HG03439 (cell line): Measurements from ENCODE around the gene FLT1.

Experiments
- ATAC-seq: cut with Tn5 transposase; IDR thresholded peaks from one replicate; pipeline ENCODE4 v1.9.1; 2021; ENCODE audit warnings: mild to moderate bottlenecking, moderate library complexity; ENCODE audit not compliant: unreplicated experiment

The FLT1 gene

GRCh38 chr13:28349907-28350654 lies 144.8 kb downstream of the FLT1 start:
- ATAC-seq, result no peak

- no peak for ATAC-seq
These were observed 145.6 kb downstream of the FLT1 start for GRCh38 chr13:28349371-28349770.

GRCh38 chr13:28347456-28348371 lies 147.2 kb downstream of the FLT1 start:
- ATAC-seq, result no peak

GRCh38 chr13:28346154-28346553 lies 148.8 kb downstream of the FLT1 start:
- ATAC-seq, result no peak

GRCh38 chr13:28344163-28344562 lies 150.8 kb downstream of the FLT1 start:
- ATAC-seq, result no peak

- ATAC-seq, result no peak
These were observed 152.7 kb downstream of the FLT1 start for GRCh38 chr13:28342251-28342650.

GRCh38 chr13:28340272-28340793 lies 154.6 kb downstream of the FLT1 start:
- ATAC-seq, result no peak

GRCh38 chr13:28339419-28339818 lies 155.5 kb downstream of the FLT1 start:
- ATAC-seq, result no peak

GRCh38 chr13:28338742-28339141 lies 156.2 kb downstream of the FLT1 start:
- ATAC-seq, result no peak

- ATAC-seq, result no peak
These were observed 156.8 kb downstream of the FLT1 start for GRCh38 chr13:28338006-28338574.

GRCh38 chr13:28337166-28338005 lies 157.5 kb downstream of the FLT1 start:
- no peak for ATAC-seq

- no peak for ATAC-seq
These were observed 158.7 kb downstream of the FLT1 start for GRCh38 chr13:28336193-28336657.

- no peak for ATAC-seq
These were observed 161.6 kb downstream of the FLT1 start for GRCh38 chr13:28333204-28333881.

GRCh38 chr13:28329395-28330158 lies 165.4 kb downstream of the FLT1 start:
- ATAC-seq, result no peak

GRCh38 chr13:28328271-28328607 lies 166.7 kb downstream of the FLT1 start:
- ATAC-seq, result no peak

GRCh38 chr13:28327373-28328270 lies 167.3 kb downstream of the FLT1 start:
- ATAC-seq, result no peak

GRCh38 chr13:28326056-28326455 lies 168.9 kb downstream of the FLT1 start:
- no peak for ATAC-seq

- ATAC-seq, result no peak
These were observed 169.9 kb downstream of the FLT1 start for GRCh38 chr13:28325022-28325421.
